GM06990 (cell line): Measurements from ENCODE around the gene MPZL3.
A peak's percentile ranks its signal among the peaks of the same experiment; 100 is the strongest.

Source experiments
- DNase-seq: peaks from one replicate; pipeline ENCODE4 v3.0.0-alpha.2; 2011; ENCODE audit not compliant: insufficient read length; ENCODE audit errors: extremely low read depth
- H3K27me3 ChIP-seq: replicated peaks from 2 replicates; pipeline ENCODE4 v1.6.0; 2011; ENCODE audit warnings: low read length; ENCODE audit not compliant: control insufficient read depth, insufficient read depth
- H3K36me3 ChIP-seq: 2 replicates; pipeline ENCODE4 v1.5.1; 2011; ENCODE audit warnings: low read length; ENCODE audit not compliant: control insufficient read depth, insufficient read depth
- H3K4me3 ChIP-seq: replicated peaks from 2 replicates; pipeline ENCODE4 v1.5.1; 2011; ENCODE audit warnings: low read depth, mild to moderate bottlenecking, control low read depth, low read length
- TF ChIP-seq, protein P1 (sequence below): IDR thresholded peaks from 2 replicates; pipeline ENCODE4 v1.5.1; 2011; ENCODE audit warnings: low read length, control low read depth, mild to moderate bottlenecking, inconsistent platforms; ENCODE audit not compliant: insufficient read depth, poor library complexity, severe bottlenecking

MPZL3 gene

GRCh38 chr11:118243161-118243560 is 9.0 kb downstream of the MPZL3 start:
- Histone ChIP-seq H3K36me3 (no peaks in the 10 kb centered on the region), H3K4me3 (no peak overlapping the region), H3K27me3 (no peaks in the 10 kb centered on the region)
- DNase-seq: no peak
- TF ChIP-seq, protein P1, sequence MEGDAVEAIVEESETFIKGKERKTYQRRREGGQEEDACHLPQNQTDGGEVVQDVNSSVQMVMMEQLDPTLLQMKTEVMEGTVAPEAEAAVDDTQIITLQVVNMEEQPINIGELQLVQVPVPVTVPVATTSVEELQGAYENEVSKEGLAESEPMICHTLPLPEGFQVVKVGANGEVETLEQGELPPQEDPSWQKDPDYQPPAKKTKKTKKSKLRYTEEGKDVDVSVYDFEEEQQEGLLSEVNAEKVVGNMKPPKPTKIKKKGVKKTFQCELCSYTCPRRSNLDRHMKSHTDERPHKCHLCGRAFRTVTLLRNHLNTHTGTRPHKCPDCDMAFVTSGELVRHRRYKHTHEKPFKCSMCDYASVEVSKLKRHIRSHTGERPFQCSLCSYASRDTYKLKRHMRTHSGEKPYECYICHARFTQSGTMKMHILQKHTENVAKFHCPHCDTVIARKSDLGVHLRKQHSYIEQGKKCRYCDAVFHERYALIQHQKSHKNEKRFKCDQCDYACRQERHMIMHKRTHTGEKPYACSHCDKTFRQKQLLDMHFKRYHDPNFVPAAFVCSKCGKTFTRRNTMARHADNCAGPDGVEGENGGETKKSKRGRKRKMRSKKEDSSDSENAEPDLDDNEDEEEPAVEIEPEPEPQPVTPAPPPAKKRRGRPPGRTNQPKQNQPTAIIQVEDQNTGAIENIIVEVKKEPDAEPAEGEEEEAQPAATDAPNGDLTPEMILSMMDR: no peak

DNA sequence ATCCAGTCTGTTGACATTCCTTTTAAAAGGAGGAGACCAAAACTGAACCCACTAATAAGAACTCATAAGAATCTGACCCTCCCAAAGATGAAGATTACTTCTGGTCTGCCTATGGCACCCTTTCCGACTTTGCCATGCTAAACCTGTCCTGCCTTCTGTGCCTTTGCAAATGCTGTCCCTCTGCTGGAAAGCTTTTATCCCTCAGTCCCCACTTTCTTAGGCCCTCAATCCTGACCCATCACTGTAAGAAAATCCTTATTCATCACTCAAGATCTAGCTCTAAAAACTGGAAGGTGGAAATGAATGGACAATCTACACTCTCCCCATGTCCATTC is 10.4 kb downstream of the MPZL3 start:
- Histone ChIP-seq H3K4me3 (no peak overlapping the region), H3K27me3 (no peaks in the 10 kb centered on the region), H3K36me3 (no peaks in the 10 kb centered on the region)
- TF ChIP-seq, protein P1: no peak
- no peak for DNase-seq

DNA sequence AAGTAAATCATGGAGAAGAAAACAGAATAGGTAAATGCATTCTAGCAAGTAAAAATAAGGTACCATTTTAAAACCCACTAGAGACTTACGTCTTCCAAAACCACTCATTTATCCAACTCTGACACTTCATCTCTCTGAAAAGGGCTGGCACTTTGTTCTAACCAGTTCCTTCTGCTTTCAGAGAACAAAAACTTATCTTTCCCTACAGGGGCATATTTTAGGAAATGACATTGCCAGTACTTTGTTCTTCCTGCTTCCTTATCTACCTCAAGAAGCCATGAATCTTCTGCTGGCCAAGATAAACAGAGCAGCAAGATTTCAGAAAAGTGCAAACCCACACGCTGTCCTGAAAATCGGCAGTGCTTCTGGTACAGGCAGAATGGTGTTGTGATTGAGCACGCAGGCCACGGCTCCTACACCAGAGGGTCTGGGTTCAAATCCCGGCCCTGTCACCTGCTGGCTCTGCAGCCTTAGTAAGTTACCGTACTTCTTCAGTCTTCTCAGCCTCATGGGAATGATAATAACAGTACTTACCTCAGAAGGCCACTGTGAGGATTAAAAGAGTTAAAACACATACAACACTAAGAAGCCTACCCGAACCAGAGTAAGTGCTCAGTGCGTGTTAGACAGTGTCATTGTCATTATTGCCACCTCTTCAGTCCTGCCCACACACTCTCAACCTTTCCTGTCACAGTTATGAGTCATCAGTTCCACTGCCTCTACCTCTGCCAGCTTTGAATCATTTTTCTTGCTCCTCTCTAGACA is 11.0 kb downstream of the MPZL3 start:
- H3K27me3 ChIP-seq: no peaks in the 10 kb centered on the region
- TF ChIP-seq, protein P1: no peak
- DNase-seq: peak; percentile 62
- H3K4me3 ChIP-seq: no peak overlapping the region
- no peaks in the 10 kb centered on the region for H3K36me3 ChIP-seq

DNA sequence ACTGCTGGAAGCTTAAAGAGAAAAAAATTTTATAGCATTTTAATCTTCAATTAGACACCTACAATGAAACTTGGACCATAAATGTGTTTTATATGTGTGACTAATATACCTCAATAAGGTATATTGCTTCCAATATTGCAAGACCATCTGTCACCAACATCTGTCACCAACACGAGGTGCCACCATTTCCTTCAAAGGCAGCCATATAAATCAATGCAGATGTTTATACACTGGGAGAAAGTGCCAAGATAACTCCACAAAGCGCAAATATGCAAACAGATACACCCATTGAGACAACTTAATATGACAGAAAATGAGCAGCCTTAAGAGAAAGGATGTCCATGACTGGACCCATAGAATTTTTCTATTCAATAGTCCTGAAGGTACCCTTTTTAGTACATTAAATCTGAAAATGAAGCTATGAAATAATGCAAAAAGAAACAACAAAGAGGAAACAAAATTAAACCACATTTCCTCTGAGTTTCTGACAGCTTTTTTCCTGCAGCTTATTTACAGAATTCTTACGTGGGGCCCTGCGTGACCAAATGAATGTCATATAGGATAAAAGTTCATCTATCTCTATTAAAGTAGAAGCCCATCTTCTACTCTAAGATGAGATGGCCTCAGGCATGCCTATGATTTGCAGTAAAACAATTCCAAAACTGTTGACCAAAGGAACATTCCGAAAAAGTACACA is 12.5 kb downstream of the MPZL3 start:
- TF ChIP-seq, protein P1: no peak
- no peaks in the 10 kb centered on the region for H3K27me3 ChIP-seq
- DNase-seq: no peak

DNA sequence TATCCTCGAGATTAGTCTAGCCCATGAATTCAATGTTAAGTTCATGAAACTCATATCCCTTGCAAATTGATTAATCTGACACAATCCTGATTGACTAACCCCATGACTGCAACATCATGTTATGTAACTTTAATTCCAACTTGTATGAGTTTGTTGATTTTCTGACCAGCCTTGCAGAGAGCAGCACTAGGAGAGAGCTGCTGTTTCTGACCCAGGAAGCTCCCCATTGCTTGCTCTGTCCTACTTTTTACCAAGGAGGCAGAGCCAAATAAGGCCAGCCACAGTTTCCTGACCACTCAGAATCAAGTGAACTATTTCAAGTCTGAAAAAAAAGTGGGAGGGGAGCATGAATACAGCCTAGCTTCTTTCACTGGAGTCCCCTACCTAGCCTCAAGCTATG is 13.2 kb downstream of the MPZL3 start:
- DNase-seq: no peak
- H3K4me3 ChIP-seq: no peak overlapping the region
- H3K27me3 ChIP-seq: no peaks in the 10 kb centered on the region

More for the DNA sequence above, 12.5 kb downstream of the MPZL3 start:
- no peaks in the 10 kb centered on the region for H3K36me3 ChIP-seq
- no peak overlapping the region for H3K4me3 ChIP-seq

More for the DNA sequence above, 13.2 kb downstream of the MPZL3 start:
- TF ChIP-seq, protein P1: no peak
- no peaks in the 10 kb centered on the region for H3K36me3 ChIP-seq
